Mucosa of descending colon (tissue), 3 donors: ENCODE results near the gene FBN2. TPM values are rescaled to one million over a fixed set of nuclear protein-coding genes. Genes with fewer than 3 reads are reported as not detected.
A peak's percentile ranks its signal among the peaks of the same experiment; 100 is the strongest.

Experiments
- ATAC-seq: fragments of 200-7000 bp; cut with Tn5 transposase; one replicate; pipeline ENCODE4 v1.9.1; 2020; ENCODE audit warnings: mild to moderate bottlenecking, moderate library complexity
- DNase-seq, 3 donors: peaks; one replicate each; pipeline ENCODE4 v3.0.0-alpha.2; 2020
- H3K36me3 ChIP-seq: fragments of 200-600 bp; one replicate; pipeline ENCODE4 v1.8.0; 2021; ENCODE audit warnings: low read depth, mild to moderate bottlenecking
- H3K4me1 ChIP-seq: fragments of 200-600 bp; one replicate; pipeline ENCODE4 v1.8.0; 2021; ENCODE audit warnings: low read depth, mild to moderate bottlenecking
- H3K4me3 ChIP-seq: fragments of 200-600 bp; one replicate; pipeline ENCODE4 v1.8.0; 2021; ENCODE audit warnings: mild to moderate bottlenecking
- H3K9me3 ChIP-seq: fragments of 200-600 bp; one replicate; pipeline ENCODE4 v1.8.0; 2021; ENCODE audit warnings: mild to moderate bottlenecking
- CTCF ChIP-seq: fragments of 200-600 bp; IDR thresholded peaks from one replicate; pipeline ENCODE4 v1.8.0; 2022; ENCODE audit warnings: antibody characterized with exemption, mild to moderate bottlenecking
- intact Hi-C, 2 donors: fragments of 100-400 bp; cut with DNase I in 1 of 2; cut with micrococcal nuclease in 1 of 2; formaldehyde crosslinking; loops; one replicate each; pipeline versions ENCODE4 v1.11.0 to v1.11.1; 2022; cut with DNase I, micrococcal nuclease
- total RNA-seq, 3 donors: library from RNA; stranded (reverse); fragmentation: NEBNext Ultra II Directional in 2 of 3; extraction: Animal tissue kit (Norgen Biotek cat#: 25700) in 2 of 3; gene quantifications; one replicate each; pipeline versions ENCODE4 v1.2.1 to v1.2.4, GENCODE V29; 2021 to 2023
- donor health status: DM: no; HTN: no; CAD: no; lungs with moderate emphysema.
- donor health status: DM: no; HTN: no; CAD: no.
- donor health status: DM: no; HTN: yes; CAD: no.

FBN2 gene
- total RNA-seq, 3 donors from 2014 or later = 1.0 to 5.8 (median 1.6) TPM

- no peak for TF ChIP-seq CTCF
- intact Hi-C loops = no loop called here
- Histone ChIP-seq H3K9me3 (peaks cover 14% of the 10 kb centered on the region), H3K4me1 (no peaks in the 10 kb centered on the region), H3K36me3 (no peaks in the 10 kb centered on the region), H3K4me3 (no peak overlapping the region)
- DNase-seq (no peak), ATAC-seq (no peak)
These were observed 13.4 kb upstream of the FBN2 start for GRCh38 chr5:128551476-128551875.

GRCh38 chr5:128549496-128549895 lies 11.5 kb upstream of the FBN2 start:
- TF ChIP-seq CTCF = no peak
- no peaks in the 10 kb centered on the region for H3K36me3 ChIP-seq
- DNase-seq (no peak), ATAC-seq (no peak)
- no peaks in the 10 kb centered on the region for H3K4me1 ChIP-seq
- no peak overlapping the region for H3K4me3 ChIP-seq
- intact Hi-C loops = no loop called here
- peaks cover 12% of the 10 kb centered on the region for H3K9me3 ChIP-seq

GRCh38 chr5:128546658-128547281 lies 8.7 kb upstream of the FBN2 start:
- DNase-seq = no peak
- no peak for ATAC-seq
- H3K4me3 ChIP-seq = no peak overlapping the region
- no peak for TF ChIP-seq CTCF
- H3K4me1 ChIP-seq = no peaks in the 10 kb centered on the region
- H3K9me3 ChIP-seq = no peaks in the 10 kb centered on the region
- intact Hi-C loops = no loop called here
- H3K36me3 ChIP-seq = no peaks in the 10 kb centered on the region

GRCh38 chr5:128541385-128541784 lies 3.3 kb upstream of the FBN2 start:
- no peak overlapping the region for H3K4me3 ChIP-seq
- H3K4me1 ChIP-seq = peaks cover 10% of the 10 kb centered on the region
- no peaks in the 10 kb centered on the region for H3K36me3 ChIP-seq
- ATAC-seq = no peak
- H3K9me3 ChIP-seq = no peaks in the 10 kb centered on the region
- no peak for DNase-seq
- intact Hi-C loops = no loop called here
- TF ChIP-seq CTCF = no peak

GRCh38 chr5:128539038-128539429 lies 989 bp upstream of the FBN2 start:
- intact Hi-C loops = no loop called here
- Histone ChIP-seq H3K4me3 (no peak overlapping the region), H3K9me3 (no peaks in the 10 kb centered on the region), H3K4me1 (peaks cover 10% of the 10 kb centered on the region), H3K36me3 (no peaks in the 10 kb centered on the region)
- ATAC-seq = peak; percentile 5
- no peak for TF ChIP-seq CTCF
- DNase-seq = peak in 1 of 3 donors; percentile 21
